ENCODE results near the gene ADSS1. TPM values are rescaled to one million over a fixed set of nuclear protein-coding genes. Genes with fewer than 3 reads are reported as not detected.

ADSS1 gene
- total RNA-seq, 1 donor from 2014 or later = 5.5 TPM

- no peak for ATAC-seq
- DNase-seq = no peak
- intact Hi-C loops (cut with DNase I) = no loop called here
- Histone ChIP-seq H3K36me3 (peaks cover 63% of the 10 kb centered on the region), H3K4me3 (no peak overlapping the region), H3K9me3 (no peaks in the 10 kb centered on the region), H3K4me1 (no peaks in the 10 kb centered on the region), H3K27ac (no peak overlapping the region), H3K27me3 (no peaks in the 10 kb centered on the region)
- TF ChIP-seq CTCF (IDR thresholded peaks at IDR 0.05) = no peak
Observed at GRCh38 chr14:104715416-104715815, 8.6 kb upstream of the ADSS1 start.

DNA sequence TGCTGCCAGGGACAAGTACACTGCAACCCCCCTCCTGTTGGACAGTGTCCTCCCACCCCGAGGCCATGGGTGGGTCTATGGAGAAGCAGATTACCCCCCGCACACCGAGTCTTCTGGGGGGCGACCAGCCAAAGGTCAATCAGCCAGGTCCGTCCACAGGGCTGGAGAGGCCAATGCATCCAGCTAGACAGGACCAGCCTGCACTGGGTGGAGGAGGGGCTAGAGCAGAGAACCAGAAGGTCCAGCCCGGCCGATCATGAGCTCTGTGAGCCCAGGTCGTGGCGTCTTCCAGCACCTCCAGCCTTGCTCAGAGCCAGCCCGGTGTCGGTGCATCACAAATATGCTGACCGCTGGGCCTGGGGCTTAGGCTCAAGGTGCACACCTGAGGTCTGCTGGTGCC lies 8.2 kb upstream of the ADSS1 start:
- Histone ChIP-seq H3K9me3 (no peaks in the 10 kb centered on the region), H3K36me3 (peaks cover 58% of the 10 kb centered on the region)
- no peak for DNase-seq

GRCh38 chr14:104717137-104717536 lies 6.9 kb upstream of the ADSS1 start:
- no peak overlapping the region for H3K27ac ChIP-seq
- H3K4me3 ChIP-seq = no peak overlapping the region
- H3K4me1 ChIP-seq = no peaks in the 10 kb centered on the region
- H3K9me3 ChIP-seq = no peaks in the 10 kb centered on the region
- ATAC-seq (no peak), DNase-seq (no peak)
- H3K36me3 ChIP-seq = peaks cover 46% of the 10 kb centered on the region
- intact Hi-C loops (cut with DNase I) = no loop called here
- no peak for TF ChIP-seq CTCF (IDR thresholded peaks at IDR 0.05)
- no peaks in the 10 kb centered on the region for H3K27me3 ChIP-seq

More for the DNA sequence above, 8.2 kb upstream of the ADSS1 start:
- H3K27me3 ChIP-seq = no peaks in the 10 kb centered on the region
- TF ChIP-seq CTCF (IDR thresholded peaks at IDR 0.05) = no peak
- intact Hi-C loops (cut with DNase I) = no loop called here
- H3K27ac ChIP-seq = no peak overlapping the region
- no peak for ATAC-seq
- no peak overlapping the region for H3K4me3 ChIP-seq
- no peaks in the 10 kb centered on the region for H3K4me1 ChIP-seq

- DNase-seq (no peak), ATAC-seq (no peak)
- Histone ChIP-seq H3K36me3 (peaks cover 41% of the 10 kb centered on the region), H3K27me3 (no peaks in the 10 kb centered on the region), H3K9me3 (no peaks in the 10 kb centered on the region), H3K27ac (no peak overlapping the region), H3K4me1 (no peaks in the 10 kb centered on the region), H3K4me3 (no peak overlapping the region)
- intact Hi-C loops (cut with DNase I) = no loop called here
- no peak for TF ChIP-seq CTCF (IDR thresholded peaks at IDR 0.05)
Observed at GRCh38 chr14:104717646-104718045, 6.4 kb upstream of the ADSS1 start.

DNA sequence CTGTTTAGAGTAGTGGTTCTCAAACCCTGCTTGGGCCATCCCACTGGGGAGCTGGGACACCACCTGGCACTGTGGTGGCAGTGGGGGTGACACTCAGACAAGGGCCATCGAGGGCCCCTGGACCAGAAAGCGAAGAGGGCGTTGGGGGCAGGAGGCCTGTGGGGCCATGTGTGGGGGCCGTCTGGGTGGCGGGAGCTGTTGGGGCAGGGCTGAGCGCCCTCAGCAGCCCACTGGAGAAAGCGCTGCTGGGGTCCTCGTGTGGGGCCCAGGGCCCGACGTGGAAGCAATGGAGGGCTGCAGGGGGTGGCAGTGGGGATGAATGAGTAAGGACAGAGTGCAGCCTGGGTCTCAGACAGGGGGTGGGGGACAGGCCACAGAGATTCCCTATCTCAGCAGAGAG lies 5.9 kb upstream of the ADSS1 start:
- DNase-seq = no peak

More for the DNA sequence above, 5.9 kb upstream of the ADSS1 start:
- Histone ChIP-seq H3K27me3 (no peaks in the 10 kb centered on the region), H3K9me3 (no peaks in the 10 kb centered on the region), H3K36me3 (peaks cover 36% of the 10 kb centered on the region), H3K4me3 (no peak overlapping the region), H3K27ac (no peak overlapping the region), H3K4me1 (peaks cover under 1% of the 10 kb centered on the region)
- no peak for TF ChIP-seq CTCF (IDR thresholded peaks at IDR 0.05)
- intact Hi-C loops (cut with DNase I) = no loop called here
- ATAC-seq = no peak

Data from upper lobe of right lung (tissue), 1 donor.